ENCODE results near the gene MARCHF9.

- TF ChIP-seq CTCF (IDR thresholded peaks at IDR 0.05), result no peak
- no peak for TF ChIP-seq EP300 (IDR thresholded peaks at IDR 0.05)
Observed at GRCh38 chr12:57729321-57729844, 25.5 kb upstream of the MARCHF9 start.

Measured in tibial nerve (tissue), 4 donors.